Gastrocnemius medialis (tissue), 4 donors: ENCODE results near the gene GTF2H3. TPM values are rescaled to one million over a fixed set of nuclear protein-coding genes. Genes with fewer than 3 reads are reported as not detected.
A peak's percentile ranks its signal among the peaks of the same experiment; 100 is the strongest.

Experiments
- ATAC-seq, 2 donors: fragments of 150-250 bp; one replicate each; pipeline ENCODE4 v1.9.1; 2016
- DNase-seq, 2 donors: peaks; one replicate each; pipeline ENCODE4 v3.0.0-alpha.2; 2019
- H3K27ac ChIP-seq, 4 donors: fragments of 200-600 bp; sonication (generic); 1 replicate in 1 of 4; 2 replicates in 3 of 4; pipeline ENCODE4 v1.5.1; 2016 to 2018; ENCODE audit warnings: mild to moderate bottlenecking in 2 of 4, moderate library complexity in 1 of 4
- H3K27me3 ChIP-seq, 3 donors: fragments of 200-600 bp; sonication (generic) in 2 of 3; 1 replicate in 1 of 3; 2 replicates in 2 of 3; pipeline versions ENCODE4 v1.5.1 to v1.6.0; 2016 to 2019; ENCODE audit warnings: mild to moderate bottlenecking in 1 of 3, moderate library complexity in 1 of 3
- H3K36me3 ChIP-seq, 2 donors: fragments of 200-600 bp; sonication (generic) in 1 of 2; one replicate each; pipeline ENCODE4 v1.5.1; 2017 to 2018
- H3K4me1 ChIP-seq, 2 donors: fragments of 200-600 bp; sonication (generic) in 1 of 2; one replicate each; pipeline ENCODE4 v1.5.1; 2016 to 2017; ENCODE audit warnings: mild to moderate bottlenecking in 2 of 2
- H3K4me3 ChIP-seq, 4 donors: fragments of 200-600 bp; sonication (generic) in 3 of 4; 1 replicate in 1 of 4; 2 replicates in 3 of 4; pipeline ENCODE4 v1.5.1; 2016 to 2019; ENCODE audit warnings: mild to moderate bottlenecking in 2 of 4
- H3K9me3 ChIP-seq, 3 donors: fragments of 200-600 bp; sonication (generic) in 2 of 3; 1 replicate in 1 of 3; 2 replicates in 2 of 3; pipeline ENCODE4 v1.5.1; 2016 to 2019
- CTCF ChIP-seq, 5 experiments: fragments of 450-650 bp in 3 of 5; fragments of 200-600 bp in 2 of 5; sonication (generic) in 2 of 5; IDR thresholded peaks in 4 of 5; conservative IDR thresholded peaks in 1 of 5; 1 replicate in 4 of 5; 2 replicates in 1 of 5; pipeline ENCODE4 v1.5.1; 2016 to 2019; ENCODE audit warnings: antibody characterized with exemption in 5 of 5, mild to moderate bottlenecking in 3 of 5, moderate library complexity in 3 of 5
- POLR2A ChIP-seq, 2 donors: fragments of 450-650 bp; IDR thresholded peaks; one replicate each; pipeline ENCODE4 v1.6.1; 2017; ENCODE audit warnings: antibody characterized with exemption in 2 of 2, mild to moderate bottlenecking in 2 of 2, moderate library complexity in 2 of 2
- in situ Hi-C, 4 donors: fragments of 200-750 bp; cut with MboI; loops; one replicate each; pipeline versions ENCODE4 v1.15.0 to v1.8.0; 2017; ENCODE audit warnings: low sequenced_read_pairs in 4 of 4
- intact Hi-C: fragments of 100-400 bp; cut with DNase I; formaldehyde crosslinking; loops from one replicate; pipeline ENCODE4 v1.15.1; 2023; ENCODE audit warnings: low total_unique reads
- total RNA-seq, 4 donors: library from RNA; depleted of rRNA; stranded (reverse); fragments of >200 nt; gene quantifications; one replicate each; pipeline versions ENCODE4 v1.1.0 to v1.2.3, GENCODE V29; 2016

GTF2H3 gene
- 10 to 100 TPM; 11.5 to 14.3 (median 12.3) TPM for total RNA-seq

GRCh38 chr12:123633379-123634141 lies at the start of gene GTF2H3, which contains the start of gene EIF2B1:
TSS of gene GTF2H3 (plus strand) at chr12:123633829. CDS start at chr12:123633860, 31 bp downstream.
TSS of gene EIF2B1 (minus strand) at chr12:123633686. CDS start at chr12:123633557, 129 bp downstream.
- peak in 2 of 5 experiments; percentile 14 to 20 for TF ChIP-seq CTCF (IDR thresholded peaks at IDR 0.05 in 4 of 5, conservative IDR thresholded peaks at IDR 0.05 in 1 of 5)
- peak; percentile 63 to 85 for TF ChIP-seq POLR2A (IDR thresholded peaks at IDR 0.05)
- ATAC-seq, result peak; percentile 99
- in situ Hi-C loops, result loop anchor here in 1 of 4 donors (25.0 kb wide), 1 partner anchor 1121 kb away; the partner anchor contains the start of gene ZCCHC8

GRCh38 chr12:123591702-123592481 lies 41.7 kb upstream of the GTF2H3 start:
- Histone ChIP-seq H3K27ac (no peak overlapping the region), H3K4me1 (peaks cover 21 to 25% of the 10 kb centered on the region in 2 donors), H3K27me3 (no peaks in the 10 kb centered on the region), H3K9me3 (no peaks in the 10 kb centered on the region), H3K4me3 (no peak overlapping the region), H3K36me3 (peaks cover 8 to 95% of the 10 kb centered on the region in 2 donors)
- TF ChIP-seq CTCF (IDR thresholded peaks at IDR 0.05 in 4 of 5, conservative IDR thresholded peaks at IDR 0.05 in 1 of 5), result no peak
- no peak for TF ChIP-seq POLR2A (IDR thresholded peaks at IDR 0.05)
- intact Hi-C loops, result no loop called here
- DNase-seq (no peak), ATAC-seq (no peak)
- in situ Hi-C loops, result no loop called here

More at GRCh38 chr12:123633379-123634141, at the start of gene GTF2H3, which contains the start of gene EIF2B1:
- Histone ChIP-seq H3K4me1 (peaks cover 12% of the 10 kb centered on the region in 2 donors), H3K27me3 (no peaks in the 10 kb centered on the region), H3K4me3 (peak within 1 kb of the TSS; percentile 86 to 97 (median 95)), H3K9me3 (no peaks in the 10 kb centered on the region), H3K27ac (peak within 1 kb of the TSS; percentile 74 to 89 (median 84)), H3K36me3 (peaks cover 0 to 37% of the 10 kb centered on the region in 2 donors)
- intact Hi-C loops, result loop anchor here (1.0 to 5.0 kb wide), 3 partner anchors 31 to 49 kb away; partner anchors contain the start of genes DDX55, TCTN2 and TMED2
- peak; percentile 92 to 96 for DNase-seq

GRCh38 chr12:123595729-123596128 lies 37.9 kb upstream of the GTF2H3 start:
- no peaks in the 10 kb centered on the region for H3K9me3 ChIP-seq
- ATAC-seq (no peak), DNase-seq (no peak)
- H3K4me3 ChIP-seq, result no peak overlapping the region
- H3K36me3 ChIP-seq, result peaks cover 0 to 70% of the 10 kb centered on the region in 2 donors
- H3K27ac ChIP-seq, result no peak overlapping the region
- TF ChIP-seq POLR2A (IDR thresholded peaks at IDR 0.05) (no peak), CTCF (IDR thresholded peaks at IDR 0.05 in 4 of 5, conservative IDR thresholded peaks at IDR 0.05 in 1 of 5) (no peak)
- intact Hi-C loops, result no loop called here
- peaks cover 2% of the 10 kb centered on the region in 2 donors for H3K4me1 ChIP-seq
- in situ Hi-C loops, result no loop called here
- H3K27me3 ChIP-seq, result no peaks in the 10 kb centered on the region

GRCh38 chr12:123597100-123597499 lies 36.5 kb upstream of the GTF2H3 start:
- intact Hi-C loops, result no loop called here
- Histone ChIP-seq H3K4me3 (no peak overlapping the region), H3K36me3 (peaks cover 0 to 56% of the 10 kb centered on the region in 2 donors), H3K27ac (no peak overlapping the region), H3K4me1 (peaks cover 5 to 11% of the 10 kb centered on the region in 2 donors), H3K9me3 (no peaks in the 10 kb centered on the region), H3K27me3 (no peaks in the 10 kb centered on the region)
- DNase-seq (no peak), ATAC-seq (no peak)
- TF ChIP-seq CTCF (IDR thresholded peaks at IDR 0.05 in 4 of 5, conservative IDR thresholded peaks at IDR 0.05 in 1 of 5) (no peak), POLR2A (IDR thresholded peaks at IDR 0.05) (no peak)
- in situ Hi-C loops, result no loop called here
